ENCODE results near the gene NRG2. TPM values are rescaled to one million over a fixed set of nuclear protein-coding genes. Genes with fewer than 3 reads are reported as not detected.

NRG2 gene
- polyA plus RNA-seq, 2 of the 4 experiments (the other 2 are of a cell fraction) = 1.0 to 1.1 TPM

DNA sequence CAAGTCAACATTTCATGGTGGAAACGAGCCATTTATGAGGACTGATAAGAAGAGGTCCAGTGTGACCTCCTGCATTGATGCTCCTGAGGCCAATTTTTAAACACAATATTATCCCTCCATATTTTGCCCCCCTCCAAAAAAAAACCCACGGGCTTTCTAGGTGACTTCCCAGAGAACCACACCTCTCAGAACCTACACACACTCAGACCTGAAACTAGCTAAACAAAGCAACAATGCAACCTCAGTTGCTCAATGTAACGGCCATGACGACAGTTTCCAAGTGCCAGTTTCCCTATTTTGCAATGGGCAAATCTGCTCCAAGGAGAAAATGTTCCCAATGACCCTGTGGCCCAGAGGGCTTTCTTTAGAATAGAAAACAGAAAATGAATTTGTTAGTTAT is 3.5 kb downstream of the NRG2 start (continued):
- TF ChIP-seq, protein P1, sequence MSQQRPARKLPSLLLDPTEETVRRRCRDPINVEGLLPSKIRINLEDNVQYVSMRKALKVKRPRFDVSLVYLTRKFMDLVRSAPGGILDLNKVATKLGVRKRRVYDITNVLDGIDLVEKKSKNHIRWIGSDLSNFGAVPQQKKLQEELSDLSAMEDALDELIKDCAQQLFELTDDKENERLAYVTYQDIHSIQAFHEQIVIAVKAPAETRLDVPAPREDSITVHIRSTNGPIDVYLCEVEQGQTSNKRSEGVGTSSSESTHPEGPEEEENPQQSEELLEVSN (IDR thresholded peaks at IDR 0.05; ENCODE audit: borderline replicate concordance, low read depth) = no peak
- TF ChIP-seq CEBPB (IDR thresholded peaks at IDR 0.05) = no peak
- TF ChIP-seq SREBF2 (IDR thresholded peaks at IDR 0.05) = no peak
- TF ChIP-seq HOXB13 (CRISPR knock-in tag; IDR thresholded peaks at IDR 0.05; ENCODE audit: low read depth) = no peak

DNA sequence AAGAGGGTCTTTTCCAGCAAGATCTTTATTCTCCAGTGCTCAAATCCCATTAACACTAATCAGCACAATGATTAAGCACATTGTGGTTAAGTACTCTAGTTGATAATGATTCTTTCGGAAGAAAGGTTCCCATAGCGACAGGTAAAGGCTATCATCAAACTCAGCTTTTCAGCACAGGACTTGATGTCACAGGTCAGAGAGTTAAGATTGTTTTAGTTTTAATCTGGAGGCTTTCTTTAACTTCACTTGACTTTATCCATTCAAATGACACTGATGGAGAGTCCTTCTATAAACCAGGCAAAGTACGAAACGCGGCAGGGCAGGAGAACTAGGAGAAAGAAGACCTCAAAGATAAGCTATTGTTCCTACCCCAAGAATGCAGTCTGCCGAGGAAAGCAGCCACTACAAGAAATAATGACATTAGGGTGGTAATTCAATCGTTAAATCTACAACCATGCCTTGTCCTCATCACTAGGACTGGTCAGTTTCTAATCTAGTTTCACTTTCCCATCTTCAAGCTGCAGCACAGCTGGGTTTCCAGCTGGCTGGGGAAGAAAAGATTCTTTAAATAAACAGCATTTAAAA is 4.6 kb downstream of the NRG2 start:
- Histone ChIP-seq H3K4me2 (peak overlapping the region; percentile 55), H3K9me3 (peaks cover 10% of the 10 kb centered on the region; the same call in 2 of the 3 replicates), H3K4me3 (no peak overlapping the region), H3K4me1 (peaks cover 10% of the 10 kb centered on the region; the same call in 1 of the 3 replicates), H3K27ac (no peak overlapping the region)
- FAIRE-seq = no peak
- 55% methylated on average over 7 of the region's 7 CpGs for WGBS (ENCODE audit: missing lambda C conversion rate)
- no peak for ATAC-seq
- TF ChIP-seq ZNF302 (CRISPR knock-in tag; IDR thresholded peaks at IDR 0.05) (no peak), CHD4 (IDR thresholded peaks at IDR 0.05; ENCODE audit: borderline replicate concordance) (no peak)
- TF ChIP-seq, protein P2, sequence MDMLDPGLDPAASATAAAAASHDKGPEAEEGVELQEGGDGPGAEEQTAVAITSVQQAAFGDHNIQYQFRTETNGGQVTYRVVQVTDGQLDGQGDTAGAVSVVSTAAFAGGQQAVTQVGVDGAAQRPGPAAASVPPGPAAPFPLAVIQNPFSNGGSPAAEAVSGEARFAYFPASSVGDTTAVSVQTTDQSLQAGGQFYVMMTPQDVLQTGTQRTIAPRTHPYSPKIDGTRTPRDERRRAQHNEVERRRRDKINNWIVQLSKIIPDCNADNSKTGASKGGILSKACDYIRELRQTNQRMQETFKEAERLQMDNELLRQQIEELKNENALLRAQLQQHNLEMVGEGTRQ (IDR thresholded peaks at IDR 0.05) = no peak
- DNase-seq (ENCODE audit: low read depth in 1 of 2, low spot score in 1 of 2) = no peak
- ChIA-PET CTCF (interaction anchor here (0.6 to 1.2 kb wide), 2 partner anchors 17 to 117 kb away, joined by 3 read pairs; no protein-coding TSS in a partner anchor), POLR2A (no interaction called here)

DNA sequence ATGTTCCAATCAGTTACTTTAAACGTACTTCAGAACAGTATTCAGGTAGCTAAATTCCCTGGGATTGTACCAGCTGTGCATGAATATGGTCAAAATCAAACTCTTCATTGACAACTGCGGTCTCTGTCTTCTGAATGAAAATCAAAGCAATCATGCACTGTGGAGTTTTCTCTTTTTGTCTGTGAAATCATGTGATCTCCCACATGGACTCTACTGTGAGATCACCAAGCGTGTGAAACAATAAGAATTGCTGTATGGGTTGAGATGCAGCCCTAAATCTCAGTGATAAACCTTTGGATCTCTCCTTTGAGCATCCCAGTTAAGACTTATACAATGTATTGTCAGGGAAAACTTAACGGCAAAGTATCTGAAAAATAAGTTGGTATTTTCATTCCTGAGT is 6.1 kb downstream of the NRG2 start:
- Histone ChIP-seq H3K9me3 (peaks cover 10% of the 10 kb centered on the region; the same call in 2 of the 3 replicates), H3K27ac (no peak overlapping the region), H3K4me3 (no peak overlapping the region), H3K4me2 (no peak overlapping the region), H3K4me1 (peaks cover 10% of the 10 kb centered on the region; the same call in 1 of the 3 replicates)
- peak; percentile 28 for FAIRE-seq
- CTCF ChIA-PET = interaction anchor here (1.2 kb wide), 1 partner anchor 119 kb away, joined by 3 read pairs; no protein-coding TSS in a partner anchor
- TF ChIP-seq RARB (CRISPR knock-in tag; IDR thresholded peaks at IDR 0.05) (no peak), ZC3H11A (IDR thresholded peaks at IDR 0.05) (no peak), RCOR1 (IDR thresholded peaks at IDR 0.05; ENCODE audit: low read depth, low read length) (no peak), EHMT2 (IDR thresholded peaks at IDR 0.05; ENCODE audit: low read depth) (no peak), MAZ (IDR thresholded peaks at IDR 0.05; ENCODE audit: borderline replicate concordance, low read depth, low read length) (no peak), TFCP2L1 (CRISPR knock-in tag; IDR thresholded peaks at IDR 0.05) (no peak), RFX5 (IDR thresholded peaks at IDR 0.05) (no peak), FOXS1 (CRISPR knock-in tag; IDR thresholded peaks at IDR 0.05) (no peak), POLR2A (IDR thresholded peaks at IDR 0.05; ENCODE audit: low read length) (no peak), HOXB5 (CRISPR knock-in tag; IDR thresholded peaks at IDR 0.05) (no peak), EP300 (IDR thresholded peaks at IDR 0.05) (no peak), KDM1A (IDR thresholded peaks at IDR 0.05; ENCODE audit: low read depth) (no peak)
- TF ChIP-seq, protein P1 (IDR thresholded peaks at IDR 0.05; ENCODE audit: borderline replicate concordance, low read depth) = no peak
- TF ChIP-seq, protein P3, sequence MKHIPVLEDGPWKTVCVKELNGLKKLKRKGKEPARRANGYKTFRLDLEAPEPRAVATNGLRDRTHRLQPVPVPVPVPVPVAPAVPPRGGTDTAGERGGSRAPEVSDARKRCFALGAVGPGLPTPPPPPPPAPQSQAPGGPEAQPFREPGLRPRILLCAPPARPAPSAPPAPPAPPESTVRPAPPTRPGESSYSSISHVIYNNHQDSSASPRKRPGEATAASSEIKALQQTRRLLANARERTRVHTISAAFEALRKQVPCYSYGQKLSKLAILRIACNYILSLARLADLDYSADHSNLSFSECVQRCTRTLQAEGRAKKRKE (CRISPR knock-in tag; IDR thresholded peaks at IDR 0.05; ENCODE audit: low read depth) = no peak
- TF ChIP-seq, protein P4, sequence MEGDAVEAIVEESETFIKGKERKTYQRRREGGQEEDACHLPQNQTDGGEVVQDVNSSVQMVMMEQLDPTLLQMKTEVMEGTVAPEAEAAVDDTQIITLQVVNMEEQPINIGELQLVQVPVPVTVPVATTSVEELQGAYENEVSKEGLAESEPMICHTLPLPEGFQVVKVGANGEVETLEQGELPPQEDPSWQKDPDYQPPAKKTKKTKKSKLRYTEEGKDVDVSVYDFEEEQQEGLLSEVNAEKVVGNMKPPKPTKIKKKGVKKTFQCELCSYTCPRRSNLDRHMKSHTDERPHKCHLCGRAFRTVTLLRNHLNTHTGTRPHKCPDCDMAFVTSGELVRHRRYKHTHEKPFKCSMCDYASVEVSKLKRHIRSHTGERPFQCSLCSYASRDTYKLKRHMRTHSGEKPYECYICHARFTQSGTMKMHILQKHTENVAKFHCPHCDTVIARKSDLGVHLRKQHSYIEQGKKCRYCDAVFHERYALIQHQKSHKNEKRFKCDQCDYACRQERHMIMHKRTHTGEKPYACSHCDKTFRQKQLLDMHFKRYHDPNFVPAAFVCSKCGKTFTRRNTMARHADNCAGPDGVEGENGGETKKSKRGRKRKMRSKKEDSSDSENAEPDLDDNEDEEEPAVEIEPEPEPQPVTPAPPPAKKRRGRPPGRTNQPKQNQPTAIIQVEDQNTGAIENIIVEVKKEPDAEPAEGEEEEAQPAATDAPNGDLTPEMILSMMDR (IDR thresholded peaks at IDR 0.05) = no peak
- TF ChIP-seq, protein P5, sequence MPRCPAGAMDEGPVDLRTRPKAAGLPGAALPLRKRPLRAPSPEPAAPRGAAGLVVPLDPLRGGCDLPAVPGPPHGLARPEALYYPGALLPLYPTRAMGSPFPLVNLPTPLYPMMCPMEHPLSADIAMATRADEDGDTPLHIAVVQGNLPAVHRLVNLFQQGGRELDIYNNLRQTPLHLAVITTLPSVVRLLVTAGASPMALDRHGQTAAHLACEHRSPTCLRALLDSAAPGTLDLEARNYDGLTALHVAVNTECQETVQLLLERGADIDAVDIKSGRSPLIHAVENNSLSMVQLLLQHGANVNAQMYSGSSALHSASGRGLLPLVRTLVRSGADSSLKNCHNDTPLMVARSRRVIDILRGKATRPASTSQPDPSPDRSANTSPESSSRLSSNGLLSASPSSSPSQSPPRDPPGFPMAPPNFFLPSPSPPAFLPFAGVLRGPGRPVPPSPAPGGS (IDR thresholded peaks at IDR 0.05) = no peak
- POLR2A ChIA-PET = interaction anchor here (0.6 kb wide), 1 partner anchor 224 kb away, joined by 3 read pairs; no protein-coding TSS in a partner anchor
- 61% methylated on average over 4 of the region's 4 CpGs for WGBS (ENCODE audit: missing lambda C conversion rate)
- no peak for DNase-seq (ENCODE audit: low read depth in 1 of 2, low spot score in 1 of 2)
- no peak for ATAC-seq

Data from A549 (cell line).